Measurements from ENCODE around the gene IGF2BP3.

- TF ChIP-seq CTCF (IDR thresholded peaks at IDR 0.05) (no peak), EZH2 (IDR thresholded peaks at IDR 0.05) (no peak), EZH2phosphoT487 (IDR thresholded peaks at IDR 0.05) (no peak)
These were observed 73.0 kb downstream of the IGF2BP3 start for GRCh38 chr7:23397241-23397640.

All from neural progenitor cell (in vitro differentiated cells).